Measurements from ENCODE around the gene OBSCN. TPM values are rescaled to one million over a fixed set of nuclear protein-coding genes. Genes with fewer than 3 reads are reported as not detected.

OBSCN gene
- total RNA-seq, 1 donor from 2014 or later: 17.5 TPM

GRCh38 chr1:228276901-228277490 lies 69.2 kb downstream of the OBSCN start:
- no peak overlapping the region for H3K9ac ChIP-seq (ENCODE audit: low read length)
- H3K4me3 ChIP-seq (ENCODE audit: insufficient read depth, low read depth, low read length): no peak overlapping the region
- TF ChIP-seq EZH2 (IDR thresholded peaks at IDR 0.05; ENCODE audit: insufficient read depth, low read length): no peak
- no peak for TF ChIP-seq CTCF (IDR thresholded peaks at IDR 0.05; ENCODE audit: insufficient read depth, low read depth, low read length)
- H3K9me3 ChIP-seq (ENCODE audit: insufficient read depth, low read depth, low read length): no peaks in the 10 kb centered on the region
- Mint-ChIP-seq H3K27me3 (ENCODE audit: low read depth, unreplicated experiment) (no peaks in the 10 kb centered on the region), H3K4me3 (ENCODE audit: unreplicated experiment) (no peak overlapping the region), H3K9me3 (ENCODE audit: unreplicated experiment) (no peaks in the 10 kb centered on the region), H3K27ac (ENCODE audit: unreplicated experiment) (no peak overlapping the region), H3K4me1 (ENCODE audit: low read depth, unreplicated experiment) (no peaks in the 10 kb centered on the region), H3K36me3 (ENCODE audit: low read depth, unreplicated experiment) (peaks cover 12% of the 10 kb centered on the region)
- FAIRE-seq (no peak), DNase-seq (ENCODE audit: low read depth) (no peak)
- H3K4me2 ChIP-seq (ENCODE audit: low read length): no peak overlapping the region
- no peaks in the 10 kb centered on the region for H3K36me3 ChIP-seq (ENCODE audit: insufficient read depth, low read length)
- H2AFZ ChIP-seq (ENCODE audit: low read depth, low read length): peak overlapping the region; percentile 96
- no peaks in the 10 kb centered on the region for H3K27me3 ChIP-seq (ENCODE audit: insufficient read depth, low read length)
- H4K20me1 ChIP-seq (ENCODE audit: insufficient read depth, low read length): no peaks in the 10 kb centered on the region
- H3K79me2 ChIP-seq (ENCODE audit: insufficient read depth, low read length): no peaks in the 10 kb centered on the region
- H3K4me1 ChIP-seq (ENCODE audit: insufficient read depth, low read length): peaks cover 8% of the 10 kb centered on the region
- no peak overlapping the region for H3K27ac ChIP-seq (ENCODE audit: low read depth, low read length)

GRCh38 chr1:228277491-228278431 lies 69.9 kb downstream of the OBSCN start:
- FAIRE-seq: no peak
- no peaks in the 10 kb centered on the region for H3K36me3 ChIP-seq (ENCODE audit: insufficient read depth, low read length)
- no peak overlapping the region for H3K4me3 Mint-ChIP-seq (ENCODE audit: unreplicated experiment)

More at GRCh38 chr1:228277491-228278431, 69.9 kb downstream of the OBSCN start:
- no peak overlapping the region for H2AFZ ChIP-seq (ENCODE audit: low read depth, low read length)
- no peaks in the 10 kb centered on the region for H3K27me3 ChIP-seq (ENCODE audit: insufficient read depth, low read length)
- H3K9me3 ChIP-seq (ENCODE audit: insufficient read depth, low read depth, low read length): no peaks in the 10 kb centered on the region
- H3K79me2 ChIP-seq (ENCODE audit: insufficient read depth, low read length): no peaks in the 10 kb centered on the region
- Mint-ChIP-seq H3K27ac (ENCODE audit: unreplicated experiment) (no peak overlapping the region), H3K4me1 (ENCODE audit: low read depth, unreplicated experiment) (peaks cover 3% of the 10 kb centered on the region), H3K27me3 (ENCODE audit: low read depth, unreplicated experiment) (no peaks in the 10 kb centered on the region), H3K9me3 (ENCODE audit: unreplicated experiment) (no peaks in the 10 kb centered on the region), H3K36me3 (ENCODE audit: low read depth, unreplicated experiment) (peaks cover 9% of the 10 kb centered on the region)
- no peak overlapping the region for H3K4me2 ChIP-seq (ENCODE audit: low read length)
- H3K27ac ChIP-seq (ENCODE audit: low read depth, low read length): no peak overlapping the region
- H4K20me1 ChIP-seq (ENCODE audit: insufficient read depth, low read length): no peaks in the 10 kb centered on the region
- H3K9ac ChIP-seq (ENCODE audit: low read length): no peak overlapping the region
- no peak for DNase-seq (ENCODE audit: low read depth)
- TF ChIP-seq EZH2 (IDR thresholded peaks at IDR 0.05; ENCODE audit: insufficient read depth, low read length): no peak
- no peak for TF ChIP-seq CTCF (IDR thresholded peaks at IDR 0.05; ENCODE audit: insufficient read depth, low read depth, low read length)
- H3K4me3 ChIP-seq (ENCODE audit: insufficient read depth, low read depth, low read length): no peak overlapping the region
- H3K4me1 ChIP-seq (ENCODE audit: insufficient read depth, low read length): peaks cover 8% of the 10 kb centered on the region
